ENCODE data around the gene PDZD4.
A peak's percentile ranks its signal among the peaks of the same experiment; 100 is the strongest.

The PDZD4 gene

GRCh38 chrX:153829799-153830639 is at the start of gene PDZD4:
TSS of gene PDZD4 (minus strand) at chrX:153830544. CDS start at chrX:153830298, 246 bp downstream.
- DNase-seq (ENCODE audit: low read depth) = no peak

GRCh38 chrX:153879741-153880439 is 49.5 kb upstream of the PDZD4 start:
- no peak for DNase-seq (ENCODE audit: low read depth)

DNA sequence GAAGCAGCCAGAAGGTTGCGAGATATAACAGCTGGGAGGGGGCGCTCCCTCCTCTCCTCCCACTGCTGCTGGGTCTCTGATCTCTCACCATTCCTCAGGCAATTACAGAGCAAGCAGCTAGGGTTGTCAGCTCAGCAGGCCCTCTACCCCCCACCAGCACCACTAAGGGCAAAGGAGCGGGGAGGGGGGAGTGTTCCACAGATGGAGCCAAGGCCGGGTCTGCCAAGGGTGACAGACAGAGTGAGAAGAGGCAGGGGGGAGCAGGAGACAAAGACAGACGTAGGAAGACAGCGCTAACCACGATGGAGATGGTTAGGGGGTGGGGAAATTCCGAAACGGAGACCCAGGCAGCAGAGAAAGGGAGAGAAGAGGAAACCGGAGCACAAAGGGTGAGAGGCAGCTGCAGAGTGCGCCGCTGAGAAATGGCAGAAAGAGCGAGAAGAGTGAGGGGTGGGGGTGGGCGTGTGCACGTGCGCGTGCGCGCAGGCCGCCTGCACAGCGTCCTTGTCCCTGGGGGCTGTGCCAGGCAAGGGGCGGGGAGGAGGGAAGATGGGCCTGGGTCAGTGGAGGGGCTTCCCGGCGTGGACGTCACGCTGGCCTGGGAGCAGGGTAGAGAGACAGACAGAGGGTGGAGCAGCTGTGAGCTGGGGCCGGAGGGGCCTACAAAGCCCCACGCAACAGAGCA is 48.8 kb upstream of the PDZD4 start:
- no peak for DNase-seq (ENCODE audit: low read depth)

GRCh38 chrX:153878345-153878744 is 48.0 kb upstream of the PDZD4 start:
- no peak for DNase-seq (ENCODE audit: low read depth)

GRCh38 chrX:153877571-153878261 is 47.4 kb upstream of the PDZD4 start:
- DNase-seq (ENCODE audit: low read depth) = no peak

- DNase-seq (ENCODE audit: low read depth) = no peak
These were observed 45.8 kb upstream of the PDZD4 start for GRCh38 chrX:153876112-153876491.

- peak; percentile 47 for DNase-seq (ENCODE audit: low read depth)
These were observed 45.2 kb upstream of the PDZD4 start for GRCh38 chrX:153875391-153876111.

DNA sequence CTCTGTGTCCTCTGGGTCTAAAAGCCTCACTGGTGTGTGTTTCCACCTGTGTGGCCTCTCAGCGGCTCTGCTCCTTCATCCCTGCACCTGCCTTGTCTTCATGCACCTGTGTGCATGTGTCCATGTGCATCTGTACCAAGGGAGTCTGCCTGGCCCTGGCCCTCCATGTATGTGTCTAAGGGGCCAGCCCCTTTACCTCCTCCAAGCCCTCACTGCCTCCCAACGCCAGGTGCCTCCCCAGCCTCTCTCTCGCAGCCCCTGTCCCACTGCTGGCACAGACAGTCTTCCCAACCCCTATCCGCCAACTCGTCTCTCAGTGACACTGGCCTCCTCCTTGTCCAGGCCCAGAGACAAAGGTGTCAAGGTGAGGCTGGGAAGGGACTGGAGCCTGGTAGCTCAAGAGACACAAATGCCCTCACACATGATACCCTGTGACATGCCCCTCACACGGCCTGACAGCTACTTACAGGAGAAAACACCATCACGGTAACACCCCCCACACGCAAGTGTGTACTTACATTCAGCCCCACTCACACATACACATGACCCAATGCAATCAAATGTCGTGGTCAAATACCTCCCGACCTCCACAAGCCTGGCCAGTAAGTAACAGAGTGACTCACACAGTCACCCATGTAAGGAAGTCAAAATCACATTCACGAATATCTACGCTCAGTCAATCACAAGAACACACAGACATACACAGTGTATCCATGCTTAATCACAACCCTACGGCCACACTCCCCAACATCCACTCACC is 44.2 kb upstream of the PDZD4 start:
- no peak for DNase-seq (ENCODE audit: low read depth)

GRCh38 chrX:153874085-153874365 is 43.7 kb upstream of the PDZD4 start:
- no peak for DNase-seq (ENCODE audit: low read depth)

DNA sequence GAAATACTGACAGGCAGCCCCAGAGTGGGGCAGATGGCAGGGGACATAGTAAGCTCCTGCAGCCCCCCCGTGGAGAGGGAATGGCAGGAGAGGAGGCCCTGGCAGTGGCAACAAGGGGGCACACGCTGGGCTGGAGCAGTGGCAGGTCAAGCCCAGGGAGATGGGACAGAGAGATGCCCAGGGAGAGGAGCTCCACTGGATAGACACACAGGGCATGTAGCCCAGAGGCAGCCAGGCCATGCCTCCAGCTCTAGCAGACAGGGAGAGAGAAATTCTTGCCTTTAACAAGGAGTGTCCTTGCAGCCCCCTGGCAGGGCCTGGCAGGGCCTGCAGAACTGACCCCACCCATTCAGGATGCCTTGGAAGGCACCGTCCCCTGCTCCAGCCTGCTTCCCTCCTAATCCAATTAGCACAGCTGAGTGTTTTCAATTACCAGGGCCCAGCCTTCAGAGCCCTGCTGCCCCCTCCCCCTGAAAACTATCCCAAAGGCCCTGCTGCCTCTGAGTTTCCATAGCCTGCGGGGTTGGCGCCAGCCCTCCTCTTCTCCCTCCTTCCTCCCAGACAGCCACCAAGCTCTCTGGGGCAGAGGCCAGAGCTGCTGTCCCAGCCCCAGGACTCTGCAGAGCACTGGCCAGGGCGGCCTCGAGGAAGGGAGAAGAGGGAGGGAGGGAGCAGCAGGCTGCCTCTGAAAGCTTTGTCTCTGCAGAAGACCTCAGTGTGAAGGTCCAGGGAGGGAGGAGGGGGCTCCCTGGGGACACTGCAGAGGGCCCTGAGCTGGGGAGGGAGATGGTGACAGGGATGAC is 43.1 kb upstream of the PDZD4 start:
- no peak for DNase-seq (ENCODE audit: low read depth)

DNA sequence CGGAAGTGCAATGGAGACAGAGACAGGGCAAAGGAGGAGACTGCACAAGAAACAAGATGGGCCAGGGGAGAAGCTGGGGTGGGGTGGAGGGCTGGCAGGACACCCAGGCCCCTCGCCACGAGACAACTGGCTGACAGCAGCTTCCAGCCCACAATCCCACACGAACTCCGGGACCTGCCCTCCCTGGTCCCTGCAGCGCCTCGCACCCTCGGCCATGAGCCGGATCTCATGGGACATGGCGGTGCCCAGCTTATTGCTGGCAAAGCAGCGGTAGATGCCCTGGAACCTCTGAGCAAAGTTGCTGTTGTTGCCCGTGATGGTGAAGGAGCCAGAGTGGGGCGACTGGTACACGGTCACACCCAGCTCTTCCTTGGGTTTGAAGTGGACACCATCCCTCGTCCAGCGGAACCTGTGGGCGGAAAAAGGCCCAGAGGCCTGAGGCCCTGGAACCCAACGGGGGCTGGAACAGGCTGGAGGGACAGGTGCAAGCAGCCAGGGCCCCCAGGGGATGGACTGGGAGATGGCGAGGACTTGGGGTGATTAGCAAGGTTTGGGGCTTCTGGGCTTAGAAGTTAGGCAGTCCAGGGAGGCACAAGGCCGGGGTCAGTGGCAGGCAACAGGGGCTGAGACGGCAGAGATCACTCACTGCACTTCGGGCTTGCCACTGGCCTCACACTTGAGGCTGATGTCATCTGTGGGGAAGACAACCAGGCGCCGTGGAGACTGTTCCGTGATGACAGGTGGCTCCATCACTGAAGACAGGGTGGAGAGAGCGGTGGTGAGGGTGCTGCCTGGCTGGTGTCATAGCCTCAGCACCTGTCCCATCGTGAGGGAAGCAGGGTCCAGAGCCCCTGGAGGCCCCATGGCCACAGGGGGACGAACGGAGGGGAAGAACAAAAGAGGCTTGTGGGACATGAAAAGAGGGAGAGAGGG is 41.9 kb upstream of the PDZD4 start:
- no peak for DNase-seq (ENCODE audit: low read depth)

- DNase-seq (ENCODE audit: low read depth) = no peak
These were observed 41.1 kb upstream of the PDZD4 start for GRCh38 chrX:153871451-153871850.

DNA sequence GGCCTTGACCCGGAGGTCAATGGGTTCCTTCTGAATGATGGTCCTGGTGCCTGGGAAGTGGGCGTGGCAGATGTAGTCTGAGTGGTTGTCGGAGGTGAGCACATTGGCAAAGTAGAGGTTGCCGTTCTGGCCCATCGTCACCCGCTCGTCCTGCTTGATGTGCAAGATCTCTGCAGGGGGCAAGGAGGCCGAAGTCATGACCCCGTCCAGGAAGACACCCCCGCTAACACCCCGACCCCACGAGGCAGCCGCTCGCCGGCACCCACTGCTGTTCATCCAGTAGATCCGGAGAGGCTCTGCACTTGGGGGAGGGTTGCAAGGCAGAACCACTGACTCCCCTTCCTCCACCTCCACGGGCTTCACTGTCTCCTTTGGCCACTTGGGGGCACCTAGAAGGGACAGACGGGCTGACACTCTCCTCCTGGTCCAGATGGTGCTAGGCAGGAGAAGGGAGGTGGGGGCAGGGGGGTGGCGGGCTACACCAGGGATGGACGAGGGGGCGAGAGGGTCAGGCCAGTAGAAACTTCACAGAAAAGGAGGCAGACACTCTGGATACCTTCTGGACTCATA is 40.5 kb upstream of the PDZD4 start:
- DNase-seq (ENCODE audit: low read depth) = no peak

DNA sequence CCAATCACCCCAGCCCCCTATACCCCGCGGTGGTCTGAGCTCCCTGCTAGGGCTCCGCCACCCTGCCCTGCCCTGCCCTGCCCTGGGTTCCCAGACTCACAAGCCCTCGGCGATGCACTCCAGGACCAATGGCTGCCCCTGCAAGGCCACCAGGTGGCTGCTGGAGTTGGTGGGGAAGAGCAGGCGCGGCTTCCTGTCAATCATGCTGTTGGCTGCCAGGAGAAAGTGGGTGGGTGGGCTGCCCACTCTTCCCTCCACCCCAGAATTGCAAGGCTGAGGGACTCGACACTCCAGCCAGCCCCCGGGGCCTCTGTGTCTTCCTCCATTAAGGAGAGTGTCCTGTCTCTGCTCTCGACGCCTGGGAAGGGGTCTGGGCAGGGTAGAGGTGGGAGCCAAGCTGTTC is 39.9 kb upstream of the PDZD4 start:
- DNase-seq (ENCODE audit: low read depth) = no peak

DNA sequence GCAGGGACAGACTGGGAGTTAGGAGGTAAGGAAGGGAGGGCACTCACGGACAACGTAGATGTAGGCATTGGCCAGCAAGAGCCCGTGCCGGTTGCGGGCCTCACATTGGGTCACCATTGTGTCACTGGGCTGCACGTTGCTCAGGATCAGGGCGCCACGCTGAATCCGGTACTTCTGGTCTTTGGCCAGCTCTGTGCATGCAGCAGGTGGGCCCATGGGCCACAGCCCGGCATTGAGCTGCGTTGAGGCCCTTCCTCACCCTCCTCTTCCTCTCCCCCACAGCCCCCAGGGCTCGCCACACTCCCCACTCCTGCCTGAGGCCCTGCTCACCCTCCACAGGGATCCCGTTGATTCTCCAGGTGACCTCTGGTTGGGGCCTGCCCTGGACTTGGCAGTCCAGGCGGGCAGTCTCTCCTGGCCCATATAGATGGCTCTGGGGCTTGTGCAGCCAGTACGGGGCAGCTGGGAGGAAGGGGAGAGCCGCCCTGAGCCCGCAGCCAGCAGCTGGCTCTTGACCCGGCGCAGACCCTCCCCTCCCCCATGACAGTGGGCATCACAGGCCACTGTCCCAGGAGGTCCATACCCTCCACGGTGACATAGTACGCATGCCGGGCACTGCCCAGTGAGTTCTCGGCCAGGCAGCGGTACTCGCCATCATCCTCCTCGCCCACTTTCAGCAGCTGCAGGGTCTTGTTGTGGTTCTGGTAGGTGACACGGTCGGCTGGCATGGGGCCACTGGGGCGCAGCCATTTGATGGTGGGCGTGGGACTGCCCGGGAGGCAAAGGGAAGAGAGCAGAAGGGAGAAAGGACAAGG is 39.3 kb upstream of the PDZD4 start:
- no peak for DNase-seq (ENCODE audit: low read depth)

DNA sequence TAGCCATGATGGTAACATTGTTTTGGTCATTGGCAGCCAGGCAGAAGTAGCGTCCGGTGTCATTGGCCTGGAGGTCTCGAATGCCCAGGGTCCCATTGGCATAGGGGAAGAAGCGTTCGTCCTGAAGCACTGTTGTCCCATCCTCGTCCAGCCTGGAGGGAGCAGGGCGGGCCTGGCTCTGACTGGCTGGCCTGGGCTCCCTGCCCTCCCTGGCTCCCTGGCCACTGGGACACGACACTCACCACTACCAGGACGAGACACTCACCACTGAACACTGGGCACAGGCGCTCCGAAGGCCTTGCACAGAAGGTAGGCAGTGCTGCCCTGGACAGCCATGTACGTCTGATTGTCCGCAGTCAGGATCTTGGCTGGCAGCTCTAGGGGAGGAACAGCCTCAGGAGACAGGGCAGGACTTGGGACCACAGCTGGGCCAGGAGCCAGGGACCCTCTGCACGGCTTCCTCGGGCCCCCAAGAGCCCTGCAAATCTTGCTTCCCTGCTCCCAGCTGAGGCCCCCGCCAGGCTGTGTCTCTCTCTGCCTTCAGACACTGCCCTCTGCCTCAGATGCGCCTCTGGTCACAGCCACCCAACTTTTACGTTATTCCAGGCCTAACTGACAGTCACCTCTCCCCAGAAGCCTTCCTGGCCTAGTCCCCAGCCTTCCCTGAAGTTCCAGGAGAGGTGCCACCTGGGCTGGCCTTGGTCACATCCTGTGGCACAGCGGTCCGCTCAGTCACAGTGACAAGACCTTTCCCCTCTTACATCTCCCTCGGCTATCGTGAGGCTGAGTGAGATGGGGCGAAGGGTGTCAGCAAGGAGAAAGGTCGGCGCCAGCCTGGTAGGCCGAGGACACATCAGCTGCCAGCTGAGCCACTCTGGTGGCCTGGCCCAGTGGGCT is 38.5 kb upstream of the PDZD4 start:
- no peak for DNase-seq (ENCODE audit: low read depth)

DNA sequence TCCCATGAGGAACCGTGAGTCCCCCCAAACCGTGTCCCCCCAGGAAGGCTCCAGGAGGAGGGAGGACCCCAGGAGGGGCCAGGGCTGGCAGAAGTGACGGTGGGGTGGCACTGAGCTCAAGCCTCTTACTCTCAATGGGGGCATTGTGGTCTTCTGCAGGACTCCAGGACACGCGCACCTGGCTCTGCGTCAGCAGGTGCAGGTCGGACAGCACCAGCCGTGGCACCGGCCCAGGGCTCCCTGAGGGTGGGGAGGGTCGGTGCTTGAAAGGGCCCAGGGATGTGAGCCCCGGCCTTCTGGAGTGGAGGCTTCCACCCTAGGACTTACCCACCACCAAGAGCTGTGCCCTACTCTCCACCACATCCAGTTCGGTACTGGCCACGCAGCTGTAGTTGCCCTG is 37.3 kb upstream of the PDZD4 start:
- no peak for DNase-seq (ENCODE audit: low read depth)
